ENCODE measurements around the gene SORCS3.
"Not testable (repeated sequence)": the region's sequence is repeated elsewhere in the genome, so short reads cannot be mapped to it uniquely, and the experiment has no call there.

Gene SORCS3

DNA sequence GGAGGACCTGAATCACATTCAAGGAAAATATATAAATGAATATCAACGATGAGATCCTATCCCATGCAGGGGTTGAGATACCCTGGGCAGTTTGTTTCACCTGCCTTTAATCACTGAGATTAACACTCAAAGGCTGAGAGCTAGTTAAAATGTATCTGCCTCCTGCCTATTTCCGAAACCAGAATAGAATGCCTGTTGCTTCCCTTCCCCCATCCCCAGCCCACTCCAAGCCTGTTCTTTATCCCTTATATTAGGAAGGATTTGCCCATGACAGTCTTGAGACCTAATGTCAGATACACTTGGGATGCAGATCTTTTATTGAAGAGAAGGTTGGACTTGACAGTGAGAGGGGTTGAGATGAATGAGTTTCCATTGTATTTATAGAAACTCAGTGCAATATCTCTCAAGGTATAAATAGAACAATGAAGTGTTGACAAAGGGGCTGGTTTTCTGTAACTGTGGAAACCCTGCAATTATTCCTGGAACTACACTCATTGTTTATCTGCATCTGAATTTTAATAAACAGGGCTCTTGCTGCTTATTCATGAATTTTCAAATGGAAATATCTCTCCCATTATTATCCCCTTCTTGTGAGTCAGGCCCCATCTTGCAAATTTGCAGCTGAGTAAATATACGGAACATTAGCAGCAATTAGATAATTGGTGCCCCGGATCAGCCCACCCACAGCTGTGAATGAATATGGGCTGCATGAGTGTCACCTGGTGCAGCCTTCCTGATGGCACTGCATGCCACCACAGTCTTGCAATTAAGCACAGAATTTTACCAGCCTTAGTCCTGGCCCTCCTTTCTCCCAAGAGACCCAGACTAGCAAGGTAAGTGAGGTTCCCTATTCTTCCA is 66.7 kb downstream of the SORCS3 start:
- Histone ChIP-seq H3K4me1 (ENCODE audit: low read depth, poor library complexity, severe bottlenecking) (no peaks in the 10 kb centered on the region), H3K36me3 (ENCODE audit: insufficient read depth) (no peaks in the 10 kb centered on the region), H3K4me3 (IDR thresholded peaks at IDR 0.05; ENCODE audit: insufficient read depth, low read depth, low read length) (no peak overlapping the region), H3K9ac (no peak overlapping the region), H4K20me1 (ENCODE audit: insufficient read depth) (no peaks in the 10 kb centered on the region), H3K27me3 (ENCODE audit: insufficient read depth, low read depth) (no peaks in the 10 kb centered on the region), H3K4me2 (no peak overlapping the region), H3K79me2 (ENCODE audit: insufficient read depth, low read depth) (no peaks in the 10 kb centered on the region), H3K27ac (no peak overlapping the region), H2AFZ (ENCODE audit: low read depth) (no peak overlapping the region)
- TF ChIP-seq, protein P1, sequence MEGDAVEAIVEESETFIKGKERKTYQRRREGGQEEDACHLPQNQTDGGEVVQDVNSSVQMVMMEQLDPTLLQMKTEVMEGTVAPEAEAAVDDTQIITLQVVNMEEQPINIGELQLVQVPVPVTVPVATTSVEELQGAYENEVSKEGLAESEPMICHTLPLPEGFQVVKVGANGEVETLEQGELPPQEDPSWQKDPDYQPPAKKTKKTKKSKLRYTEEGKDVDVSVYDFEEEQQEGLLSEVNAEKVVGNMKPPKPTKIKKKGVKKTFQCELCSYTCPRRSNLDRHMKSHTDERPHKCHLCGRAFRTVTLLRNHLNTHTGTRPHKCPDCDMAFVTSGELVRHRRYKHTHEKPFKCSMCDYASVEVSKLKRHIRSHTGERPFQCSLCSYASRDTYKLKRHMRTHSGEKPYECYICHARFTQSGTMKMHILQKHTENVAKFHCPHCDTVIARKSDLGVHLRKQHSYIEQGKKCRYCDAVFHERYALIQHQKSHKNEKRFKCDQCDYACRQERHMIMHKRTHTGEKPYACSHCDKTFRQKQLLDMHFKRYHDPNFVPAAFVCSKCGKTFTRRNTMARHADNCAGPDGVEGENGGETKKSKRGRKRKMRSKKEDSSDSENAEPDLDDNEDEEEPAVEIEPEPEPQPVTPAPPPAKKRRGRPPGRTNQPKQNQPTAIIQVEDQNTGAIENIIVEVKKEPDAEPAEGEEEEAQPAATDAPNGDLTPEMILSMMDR (conservative IDR thresholded peaks at IDR 0.05; ENCODE audit: low read depth, low read length), result no peak

DNA sequence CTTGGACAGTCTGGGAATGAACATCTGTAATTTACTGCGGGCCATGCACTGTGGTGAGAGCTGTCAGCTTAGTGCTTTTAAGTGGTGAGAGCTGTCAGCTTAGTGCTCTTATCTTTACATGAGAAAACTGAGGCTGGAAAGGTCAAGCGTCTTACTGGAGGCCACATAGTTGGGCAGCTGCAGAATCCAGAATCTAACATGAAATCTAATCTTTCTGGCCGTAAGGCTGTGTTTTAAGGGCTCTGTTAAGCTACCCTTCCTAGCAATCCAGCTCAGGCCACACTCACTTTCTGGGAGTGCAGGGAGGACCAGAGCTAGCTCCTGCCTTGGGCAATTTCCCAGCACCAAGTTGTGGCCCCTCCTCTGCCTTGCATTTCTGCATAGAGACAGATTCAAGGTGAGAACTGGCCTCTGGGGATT is 70.2 kb downstream of the SORCS3 start:
- H3K27me3 ChIP-seq (ENCODE audit: insufficient read depth, low read depth), result no peaks in the 10 kb centered on the region
- H3K27ac ChIP-seq, result no peak overlapping the region
- no peak overlapping the region for H2AFZ ChIP-seq (ENCODE audit: low read depth)
- no peak overlapping the region for H3K9ac ChIP-seq
- TF ChIP-seq, protein P1 (conservative IDR thresholded peaks at IDR 0.05; ENCODE audit: low read depth, low read length), result no peak
- H3K36me3 ChIP-seq (ENCODE audit: insufficient read depth), result no peaks in the 10 kb centered on the region
- no peaks in the 10 kb centered on the region for H4K20me1 ChIP-seq (ENCODE audit: insufficient read depth)
- no peak overlapping the region for H3K4me3 ChIP-seq (IDR thresholded peaks at IDR 0.05; ENCODE audit: insufficient read depth, low read depth, low read length)
- H3K4me1 ChIP-seq (ENCODE audit: low read depth, poor library complexity, severe bottlenecking), result no peaks in the 10 kb centered on the region
- H3K79me2 ChIP-seq (ENCODE audit: insufficient read depth, low read depth), result no peaks in the 10 kb centered on the region
- H3K4me2 ChIP-seq, result no peak overlapping the region

DNA sequence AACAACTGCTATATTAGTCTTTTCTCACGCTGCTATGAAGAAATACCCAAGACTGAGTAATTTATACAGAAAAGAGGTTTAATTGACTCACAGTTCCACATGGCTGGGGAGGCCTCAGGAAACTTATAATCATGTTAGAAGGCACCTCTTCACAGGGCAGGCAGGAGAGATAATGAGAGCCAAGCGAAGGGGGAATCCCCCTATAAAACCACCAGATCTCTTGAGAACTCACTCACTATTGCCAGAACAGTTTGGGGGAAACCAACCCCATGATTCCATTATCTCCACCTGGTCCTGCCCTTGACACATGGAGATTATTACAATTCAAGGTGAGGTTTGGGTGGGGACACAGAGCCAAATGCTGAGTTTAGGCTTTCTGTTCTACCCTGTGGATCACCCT is 89.5 kb downstream of the SORCS3 start:
- not testable (repeated sequence) for H2AFZ ChIP-seq (ENCODE audit: low read depth)

DNA sequence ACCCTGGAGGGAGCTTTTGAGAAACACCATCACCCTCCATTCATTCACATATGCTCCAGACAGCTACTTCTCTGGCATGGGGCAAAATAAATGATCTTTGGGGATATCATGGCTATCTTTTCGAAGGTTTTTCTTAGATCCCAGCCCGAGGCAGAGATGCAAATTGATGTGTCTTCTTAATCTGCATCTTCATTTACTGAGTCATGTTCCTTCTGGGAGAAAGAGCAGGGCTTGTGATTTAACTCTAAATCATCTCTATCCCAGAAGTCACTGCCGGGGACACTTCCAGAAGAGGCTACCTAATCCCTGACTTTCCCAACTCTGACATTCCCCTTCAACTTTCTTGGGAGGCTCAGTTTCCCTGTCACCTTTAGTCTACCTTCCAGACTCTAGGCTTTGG is 90.1 kb downstream of the SORCS3 start:
- H3K9ac ChIP-seq, result no peak overlapping the region
- no peak overlapping the region for H3K4me2 ChIP-seq
- no peaks in the 10 kb centered on the region for H3K4me1 ChIP-seq (ENCODE audit: low read depth, poor library complexity, severe bottlenecking)
- H3K4me3 ChIP-seq (IDR thresholded peaks at IDR 0.05; ENCODE audit: insufficient read depth, low read depth, low read length), result no peak overlapping the region
- no peaks in the 10 kb centered on the region for H3K36me3 ChIP-seq (ENCODE audit: insufficient read depth)
- H4K20me1 ChIP-seq (ENCODE audit: insufficient read depth), result no peaks in the 10 kb centered on the region
- H3K27ac ChIP-seq, result no peak overlapping the region
- no peaks in the 10 kb centered on the region for H3K79me2 ChIP-seq (ENCODE audit: insufficient read depth, low read depth)
- TF ChIP-seq, protein P1 (conservative IDR thresholded peaks at IDR 0.05; ENCODE audit: low read depth, low read length), result no peak
- no peak overlapping the region for H2AFZ ChIP-seq (ENCODE audit: low read depth)
- H3K27me3 ChIP-seq (ENCODE audit: insufficient read depth, low read depth), result no peaks in the 10 kb centered on the region

More for the DNA sequence above, 89.5 kb downstream of the SORCS3 start:
- H3K9ac ChIP-seq; H3K27me3 ChIP-seq (ENCODE audit: insufficient read depth, low read depth); H3K36me3 ChIP-seq (ENCODE audit: insufficient read depth); H3K27ac ChIP-seq; H3K4me2 ChIP-seq; H3K79me2 ChIP-seq (ENCODE audit: insufficient read depth, low read depth); H3K4me1 ChIP-seq (ENCODE audit: low read depth, poor library complexity, severe bottlenecking); H3K4me3 ChIP-seq (IDR thresholded peaks at IDR 0.05; ENCODE audit: insufficient read depth, low read depth, low read length); H4K20me1 ChIP-seq (ENCODE audit: insufficient read depth): not testable (repeated sequence)

DNA sequence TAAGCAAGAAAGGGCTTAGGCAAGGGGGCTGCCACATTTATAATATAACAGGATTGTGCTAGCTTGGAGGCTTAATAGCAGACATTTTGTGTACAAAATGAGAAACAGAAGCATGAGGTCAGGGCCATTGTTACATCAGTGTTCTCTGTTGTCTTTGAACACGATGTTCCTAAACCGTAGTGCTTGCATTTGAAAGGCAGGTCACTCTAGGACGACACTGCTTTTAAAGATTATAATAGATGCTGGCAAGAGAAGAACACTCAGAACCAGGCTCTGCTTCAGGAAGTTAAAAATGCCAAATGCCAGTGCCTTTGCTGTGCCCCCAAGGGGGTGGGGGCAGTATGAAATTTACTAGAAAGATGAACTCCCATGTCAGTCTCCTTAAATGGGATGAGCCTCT is 91.1 kb downstream of the SORCS3 start:
- H3K36me3 ChIP-seq (ENCODE audit: insufficient read depth), result no peaks in the 10 kb centered on the region
- H3K4me2 ChIP-seq, result no peak overlapping the region
- H3K9ac ChIP-seq, result no peak overlapping the region
- H3K4me3 ChIP-seq (IDR thresholded peaks at IDR 0.05; ENCODE audit: insufficient read depth, low read depth, low read length), result no peak overlapping the region
- no peaks in the 10 kb centered on the region for H3K4me1 ChIP-seq (ENCODE audit: low read depth, poor library complexity, severe bottlenecking)
- no peaks in the 10 kb centered on the region for H4K20me1 ChIP-seq (ENCODE audit: insufficient read depth)
- no peaks in the 10 kb centered on the region for H3K27me3 ChIP-seq (ENCODE audit: insufficient read depth, low read depth)
- H2AFZ ChIP-seq (ENCODE audit: low read depth), result no peak overlapping the region
- H3K79me2 ChIP-seq (ENCODE audit: insufficient read depth, low read depth), result no peaks in the 10 kb centered on the region
- TF ChIP-seq, protein P1 (conservative IDR thresholded peaks at IDR 0.05; ENCODE audit: low read depth, low read length), result no peak
- no peak overlapping the region for H3K27ac ChIP-seq
